ENCODE results near the gene DMD. TPM values are rescaled to one million over a fixed set of nuclear protein-coding genes. Genes with fewer than 3 reads are reported as not detected.

Gene DMD
- total RNA-seq, 4 donors from 2014 or later: 2.2 to 26.7 (median 7.8) TPM

GRCh38 chrX:31421441-31421840 is 1789.9 kb downstream of the DMD start:
- Histone ChIP-seq H3K27ac (no peak overlapping the region), H3K36me3 (no peaks in the 10 kb centered on the region), H3K4me1 (no peaks in the 10 kb centered on the region), H3K4me3 (no peak overlapping the region), H3K9me3 (no peaks in the 10 kb centered on the region), H3K27me3 (no peaks in the 10 kb centered on the region)
- intact Hi-C loops (cut with DNase I): no loop called here
- DNase-seq: no peak
- TF ChIP-seq CTCF (IDR thresholded peaks at IDR 0.05) (no peak), POLR2A (IDR thresholded peaks at IDR 0.05) (no peak)
- WGBS, 2 donors: 72 to 76% methylated on average over 3 of the region's 3 CpGs

GRCh38 chrX:31420711-31421151 is 1790.6 kb downstream of the DMD start:
- no peaks in the 10 kb centered on the region for H3K36me3 ChIP-seq
- no peaks in the 10 kb centered on the region for H3K27me3 ChIP-seq
- H3K4me3 ChIP-seq: no peak overlapping the region
- no peak overlapping the region for H3K27ac ChIP-seq
- no peaks in the 10 kb centered on the region for H3K4me1 ChIP-seq
- TF ChIP-seq CTCF (IDR thresholded peaks at IDR 0.05) (no peak), POLR2A (IDR thresholded peaks at IDR 0.05) (no peak)
- H3K9me3 ChIP-seq: no peaks in the 10 kb centered on the region
- no peak for DNase-seq
- intact Hi-C loops (cut with DNase I): no loop called here
- WGBS, 2 donors: 87 to 89% methylated on average over 3 of the region's 3 CpGs

GRCh38 chrX:31420302-31420701 is 1791.0 kb downstream of the DMD start:
- 65 to 79% methylated on average over 2 of the region's 2 CpGs for WGBS, 2 donors
- H3K36me3 ChIP-seq: no peaks in the 10 kb centered on the region
- intact Hi-C loops (cut with DNase I): no loop called here

GRCh38 chrX:31397119-31397518 is 1814.2 kb downstream of the DMD start:
- intact Hi-C loops (cut with DNase I): no loop called here
- H3K4me3 ChIP-seq: no peak overlapping the region
- no peaks in the 10 kb centered on the region for H3K36me3 ChIP-seq
- no peak overlapping the region for H3K27ac ChIP-seq
- H3K27me3 ChIP-seq: no peaks in the 10 kb centered on the region
- DNase-seq: no peak
- WGBS, 2 donors: 87 to 100% methylated on average over 2 to 3 of the region's 3 CpGs
- no peaks in the 10 kb centered on the region for H3K4me1 ChIP-seq
- no peaks in the 10 kb centered on the region for H3K9me3 ChIP-seq
- TF ChIP-seq CTCF (IDR thresholded peaks at IDR 0.05): no peak
- no peak for TF ChIP-seq POLR2A (IDR thresholded peaks at IDR 0.05)

More at GRCh38 chrX:31420302-31420701, 1791.0 kb downstream of the DMD start:
- Histone ChIP-seq H3K27ac (no peak overlapping the region), H3K4me1 (no peaks in the 10 kb centered on the region), H3K4me3 (no peak overlapping the region), H3K27me3 (no peaks in the 10 kb centered on the region), H3K9me3 (no peaks in the 10 kb centered on the region)
- TF ChIP-seq POLR2A (IDR thresholded peaks at IDR 0.05) (no peak), CTCF (IDR thresholded peaks at IDR 0.05) (no peak)
- no peak for DNase-seq

- TF ChIP-seq CTCF (IDR thresholded peaks at IDR 0.05) (no peak), POLR2A (IDR thresholded peaks at IDR 0.05) (no peak)
- H3K27me3 ChIP-seq: no peaks in the 10 kb centered on the region
- intact Hi-C loops (cut with DNase I): no loop called here
- H3K27ac ChIP-seq: no peak overlapping the region
- H3K9me3 ChIP-seq: no peaks in the 10 kb centered on the region
- no peaks in the 10 kb centered on the region for H3K4me1 ChIP-seq
- H3K4me3 ChIP-seq: no peak overlapping the region
- WGBS, 2 donors: 56 to 81% methylated on average over 3 of the region's 3 CpGs
- DNase-seq: no peak
- no peaks in the 10 kb centered on the region for H3K36me3 ChIP-seq
These were observed 1818.8 kb downstream of the DMD start for GRCh38 chrX:31392513-31392912.
